GM12878 (cell line): ENCODE results near the gene DDR1. TPM values are rescaled to one million over a fixed set of nuclear protein-coding genes. Genes with fewer than 3 reads are reported as not detected.

Experiments used
- ATAC-seq: fragments of 200-7000 bp; cut with Tn5 transposase; 3 replicates; pipeline ENCODE4 v1.9.1; 2020; ENCODE audit warnings: mild to moderate bottlenecking, moderate library complexity
- BruUV-seq: library from RNA; stranded (reverse); fragments of 400-500 nt; replicated peaks from 2 replicates; lab custom pipeline; 2021; lab: Mats Ljungman, UMichigan
- CTCF ChIA-PET: fragments of 300-600 bp; sonication (Branson Sonifier 250); formaldehyde crosslinking; extraction: SDS; loops from one replicate; lab custom pipeline; 2021; ENCODE audit warnings: inconsistent platforms; lab: Yijun Ruan, JAX
- POLR2A ChIA-PET: fragments of 350-600 bp; formaldehyde crosslinking; extraction: SDS; loops from one replicate; lab custom pipeline; 2021; ENCODE audit warnings: inconsistent platforms; lab: Charles Lee
- RAD21 ChIA-PET: fragments of 300-600 bp; sonication (Branson Sonifier 250); formaldehyde crosslinking; loops from one replicate; lab custom pipeline; 2023; ENCODE audit warnings: antibody characterized with exemption; ENCODE audit not compliant: unreplicated experiment; lab: Charles Lee
- SMC1A ChIA-PET: fragments of 300-600 bp; sonication (Branson Sonifier 250); formaldehyde crosslinking; loops from one replicate; lab custom pipeline; 2023; ENCODE audit not compliant: unreplicated experiment, uncharacterized antibody; lab: Charles Lee
- DNase-seq: peaks from one replicate; pipeline ENCODE4 v3.0.0-alpha.2; 2011; ENCODE audit warnings: low read depth, low spot score
- FAIRE-seq: peaks from 3 replicates; lab custom pipeline; 2011; peaks lifted over from hg19 to GRCh38; lab: Jason Lieb, UNC
- H2AFZ ChIP-seq: 2 replicates; pipeline ENCODE4 v1.6.0; 2011; ENCODE audit warnings: low read depth, low read length, control low read depth; ENCODE audit not compliant: control insufficient read depth
- H3K27ac ChIP-seq: 2 replicates; pipeline ENCODE4 v1.5.1; 2011; ENCODE audit warnings: control low read depth; ENCODE audit not compliant: control insufficient read depth, insufficient read depth
- H3K27me3 ChIP-seq, 2 experiments: replicated peaks in 1 of 2; 2 replicates each; pipeline versions ENCODE4 v1.6.0 to v1.6.1; 2011; ENCODE audit warnings: low read length in 1 of 2; ENCODE audit not compliant: control insufficient read depth in 2 of 2, insufficient read depth in 2 of 2
- H3K36me3 ChIP-seq, 2 experiments: 2 replicates each; pipeline ENCODE4 v1.5.1; 2011; ENCODE audit warnings: low read length in 1 of 2; ENCODE audit not compliant: control insufficient read depth in 2 of 2, insufficient read depth in 2 of 2
- H3K4me1 ChIP-seq: 2 replicates; pipeline ENCODE4 v1.6.1; 2011; ENCODE audit warnings: mild to moderate bottlenecking, low read length, moderate library complexity, mixed read lengths; ENCODE audit not compliant: control insufficient read depth, insufficient read depth
- H3K4me2 ChIP-seq: 2 replicates; pipeline ENCODE4 v1.6.0; 2011; ENCODE audit warnings: control low read depth; ENCODE audit not compliant: control insufficient read depth, insufficient read depth
- H3K4me3 ChIP-seq: fragments of 200-600 bp; sonication (generic); 2 replicates; pipeline ENCODE4 v1.5.1; 2016
- H3K79me2 ChIP-seq: 2 replicates; pipeline ENCODE4 v1.6.0; 2011; ENCODE audit warnings: low read length; ENCODE audit not compliant: control insufficient read depth, insufficient read depth
- H3K9ac ChIP-seq: 2 replicates; pipeline ENCODE4 v1.8.0; 2011; ENCODE audit warnings: low read length, control low read depth, mixed read lengths; ENCODE audit not compliant: control insufficient read depth, insufficient read depth
- H3K9me3 ChIP-seq: replicated peaks from 3 replicates; pipeline ENCODE4 v1.5.1; 2011; ENCODE audit warnings: mild to moderate bottlenecking, low read length; ENCODE audit not compliant: control insufficient read depth, insufficient read depth
- H4K20me1 ChIP-seq: 2 replicates; pipeline ENCODE4 v1.6.0; 2011; ENCODE audit not compliant: control insufficient read depth, insufficient read depth
- NFXL1 ChIP-seq: fragments of 450-650 bp; IDR thresholded peaks from 2 replicates; pipeline ENCODE4 v1.6.1; 2017; ENCODE audit warnings: antibody characterized with exemption, mild to moderate bottlenecking, borderline replicate concordance
- RBBP5 ChIP-seq: fragments of 200-600 bp; sonication (generic); conservative IDR thresholded peaks from 2 replicates; pipeline ENCODE4 v1.6.1; 2016
- SUZ12 ChIP-seq: fragments of 200-600 bp; sonication (generic); IDR thresholded peaks from one replicate; pipeline ENCODE4 v1.6.1; 2018; ENCODE audit warnings: antibody characterized with exemption, mild to moderate bottlenecking; ENCODE audit not compliant: unreplicated experiment
- ZBTB11 ChIP-seq: fragments of 450-650 bp; formaldehyde crosslinking; IDR thresholded peaks from 2 replicates; pipeline ENCODE4 v1.5.0; 2022; ENCODE audit warnings: mild to moderate bottlenecking, missing genetic modification characterization
- WGBS: methylation state at CpG from one replicate; pipeline ENCODE4 v1.1.6; 2016; ENCODE audit warnings: low lambda C conversion rate; ENCODE audit not compliant: insufficient replicate concordance, insufficient coverage; ENCODE audit errors: missing lambda C conversion rate; 5-methylcytosine and 5-hydroxymethylcytosine counted together
- in situ Hi-C: fragments of 300-500 bp; cut with MboI; formaldehyde crosslinking; loops from 9 replicates; pipeline ENCODE4 v1.14.3; 2018; ENCODE audit warnings: mixed read lengths
- intact Hi-C: fragments of 100-400 bp; cut with micrococcal nuclease; formaldehyde crosslinking; loops from one replicate; pipeline ENCODE4 v1.14.2; 2022; ENCODE audit not compliant: unreplicated experiment
- polyA plus RNA-seq, 11 experiments: library from polyadenylated mRNA; depleted of rRNA in 4 of 11; unstranded in 6 of 11; stranded (reverse) in 5 of 11; fragments of >200 nt; fragmentation: Nextera tagmentation in 4 of 11; fragmentation: Illumina TruSeq in 1 of 11; extraction: Ambion mirVana in 4 of 11; extraction: Trizol in 1 of 11; gene quantifications; 1 replicate in 1 of 11; 2 replicates in 10 of 11; pipeline versions ENCODE4 v1.2.1 to v1.2.3, GENCODE V29; 2011 to 2016; ENCODE audit warnings: inconsistent platforms in 2 of 11, missing spikeins in 2 of 11, low read depth in 1 of 11
- total RNA-seq, 4 experiments: library from RNA; depleted of rRNA in 3 of 4; stranded (reverse); fragments of >200 nt in 3 of 4; fragmentation: Illumina TruSeq in 1 of 4; extraction: Trizol in 1 of 4; gene quantifications; 2 replicates each; pipeline versions ENCODE4 v1.2.1 to v1.2.3, GENCODE V29; 2013 to 2021

Gene DDR1
- total and polyA plus RNA-seq, 10 of the 15 experiments (the other 5 are each of a cell fraction or from before 2014, with no cell fraction given), result 1.1 to 39.0 (median 11.9) TPM

- Histone ChIP-seq H3K79me2 (no peaks in the 10 kb centered on the region), H3K4me2 (peak overlapping the region; percentile 36), H3K4me3 (no peak overlapping the region; the same call in 1 of the 2 replicates), H3K27me3 (no peaks in the 10 kb centered on the region), H4K20me1 (no peaks in the 10 kb centered on the region), H3K9me3 (peaks cover 9% of the 10 kb centered on the region), H3K27ac (peak overlapping the region; percentile 49; the same call in 1 of the 2 replicates), H3K9ac (no peak overlapping the region), H2AFZ (peak overlapping the region; percentile 56), H3K36me3 (no peaks in the 10 kb centered on the region), H3K4me1 (peaks cover 19% of the 10 kb centered on the region)
- WGBS, result 55% methylated on average over 5 of the region's 5 CpGs
- intact Hi-C loops, result no loop called here
- ATAC-seq (no peak), FAIRE-seq (peak; percentile 41), DNase-seq (no peak)
- TF ChIP-seq ZBTB11 (CRISPR knock-in tag), result no peak
- TF ChIP-seq RBBP5, result no peak
- TF ChIP-seq SUZ12, result no peak
- no peak for TF ChIP-seq NFXL1
- no TSS peak for BruUV-seq
- ChIA-PET POLR2A (interaction anchor here (0.5 to 1.6 kb wide), 2 partner anchors 10 to 115 kb away, joined by 3 to 6 read pairs; partner anchors contain the start of gene FLOT1), CTCF (interaction anchor here (1.1 to 2.1 kb wide), 6 partner anchors 16 to 185 kb away, joined by 3 to 8 read pairs (median 4); no protein-coding TSS in a partner anchor), SMC1A (interaction anchor here (0.6 to 2.4 kb wide), 10 partner anchors 11 to 438 kb away, joined by 3 to 10 read pairs (median 4); partner anchors contain the start of genes DDR1 and VARS2), RAD21 (interaction anchor here (1.1 to 1.2 kb wide), 2 partner anchors 25 to 57 kb away, joined by 3 to 4 read pairs; partner anchors contain the start of gene VARS2)
- in situ Hi-C loops, result no loop called here
Observed at GRCh38 chr6:30857112-30857511, 27.2 kb upstream of the DDR1 start.
